Psoas muscle (tissue), 8 donors: ENCODE data around the gene OR10Z1. TPM values are rescaled to one million over a fixed set of nuclear protein-coding genes. Genes with fewer than 3 reads are reported as not detected.

Source experiments
- ATAC-seq, 4 donors: fragments of 200-7000 bp; cut with Tn5 transposase; one replicate each; pipeline ENCODE4 v1.9.1; 2020; ENCODE audit warnings: moderate library complexity in 3 of 4, mild to moderate bottlenecking in 2 of 4
- DNase-seq, 2 donors: peaks; one replicate each; pipeline ENCODE4 v3.0.0-alpha.2; 2020
- H3K27ac ChIP-seq: fragments of 200-600 bp; one replicate; pipeline ENCODE4 v1.8.0; 2022
- H3K27me3 ChIP-seq, 3 donors: fragments of 200-600 bp in 1 of 3; one replicate each; pipeline versions ENCODE4 v1.6.1 to v1.8.0; 2013 to 2022; ENCODE audit warnings: low read length in 2 of 3, mild to moderate bottlenecking in 2 of 3, moderate library complexity in 1 of 3; ENCODE audit not compliant: insufficient read depth in 3 of 3
- H3K36me3 ChIP-seq, 2 donors: fragments of 200-600 bp in 1 of 2; one replicate each; pipeline versions ENCODE4 v1.6.1 to v1.8.0; 2013 to 2022; ENCODE audit warnings: low read depth in 1 of 2, mild to moderate bottlenecking in 1 of 2, moderate library complexity in 1 of 2; ENCODE audit not compliant: insufficient read depth in 1 of 2
- H3K4me1 ChIP-seq: fragments of 200-600 bp; one replicate; pipeline ENCODE4 v1.8.0; 2022
- H3K4me3 ChIP-seq: fragments of 200-600 bp; one replicate; pipeline ENCODE4 v1.8.0; 2022; ENCODE audit warnings: mild to moderate bottlenecking
- H3K9me3 ChIP-seq: fragments of 200-600 bp; one replicate; pipeline ENCODE4 v1.8.0; 2022
- whole genome bisulfite sequencing, 3 donors: extraction: QIAGEN DNeasy Blood & Tissue Kit; methylation state at CpG; one replicate each; pipeline versions ENCODE4 v1.1.6 to v1.1.7; 2013; 5-methylcytosine and 5-hydroxymethylcytosine counted together
- intact Hi-C, 2 donors: fragments of 100-400 bp; cut with DNase I; formaldehyde crosslinking; loops; one replicate each; pipeline versions ENCODE4 v1.11.0 to v1.14.2; 2022
- polyA plus RNA-seq, 3 donors: library from polyadenylated mRNA; stranded (reverse); fragments of 200-250 nt; gene quantifications; one replicate each; pipeline ENCODE4 v1.2.3, GENCODE V29; 2013
- total RNA-seq, 4 donors: library from RNA; stranded (reverse); fragmentation: NEBNext Ultra II Directional in 2 of 4; extraction: Animal tissue kit (Norgen Biotek cat#: 25700) in 2 of 4; gene quantifications; one replicate each; pipeline versions ENCODE4 v1.2.1 to v1.2.4, GENCODE V29; 2021 to 2023
- TF ChIP-seq, protein P1 (sequence below): fragments of 200-600 bp; IDR thresholded peaks from one replicate; pipeline ENCODE4 v1.8.0; 2022; ENCODE audit warnings: antibody characterized with exemption
- donor health status: healthy with polysubstance abuse.
- donor health status: DM: no; HTN: no; CAD: no; lungs with moderate emphysema.
- donor health status: Bipolar disorder and iron deficiency.
- donor health status: healthy.
- donor health status: DM: yes; HTN: yes; CAD: no.
- donor health status: DM: no; HTN: no; CAD: no.
- donor health status: DM: no; HTN: no; CAD: no.
- donor health status: DM: yes; HTN: yes; CAD: no.

Gene OR10Z1
- total and polyA plus RNA-seq, 7 donors = not detected

DNA sequence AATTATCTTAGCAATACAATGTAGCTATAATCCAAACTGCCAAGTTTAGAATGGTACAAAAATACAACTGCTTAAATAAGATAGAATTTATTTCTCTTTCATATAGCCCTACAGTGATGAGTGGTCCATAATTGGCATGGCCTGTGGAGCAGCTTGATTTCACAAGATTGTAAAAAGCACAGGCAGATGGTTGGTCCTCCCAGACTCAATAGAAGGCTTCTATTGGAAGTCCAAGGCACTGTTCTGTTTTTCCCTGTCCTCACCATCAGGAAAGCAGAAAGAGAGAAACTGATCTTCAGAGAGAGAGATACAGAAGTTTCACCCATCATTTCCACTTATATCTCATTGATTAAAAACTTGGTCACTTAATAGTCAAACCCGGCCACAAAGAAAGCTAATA, 32.8 kb upstream of the OR10Z1 start:
- 89 to 94% (median 93%) methylated on average over 1 of the region's 1 CpG for WGBS, 3 donors
- DNase-seq = no peak
- Histone ChIP-seq H3K4me3 (no peak overlapping the region), H3K27ac (no peak overlapping the region), H3K36me3 (no peaks in the 10 kb centered on the region), H3K27me3 (peaks cover 0 to 2% (median 0%) of the 10 kb centered on the region in 3 donors), H3K4me1 (no peaks in the 10 kb centered on the region), H3K9me3 (no peaks in the 10 kb centered on the region)
- intact Hi-C loops = no loop called here
- no peak for ATAC-seq
- TF ChIP-seq, protein P1, sequence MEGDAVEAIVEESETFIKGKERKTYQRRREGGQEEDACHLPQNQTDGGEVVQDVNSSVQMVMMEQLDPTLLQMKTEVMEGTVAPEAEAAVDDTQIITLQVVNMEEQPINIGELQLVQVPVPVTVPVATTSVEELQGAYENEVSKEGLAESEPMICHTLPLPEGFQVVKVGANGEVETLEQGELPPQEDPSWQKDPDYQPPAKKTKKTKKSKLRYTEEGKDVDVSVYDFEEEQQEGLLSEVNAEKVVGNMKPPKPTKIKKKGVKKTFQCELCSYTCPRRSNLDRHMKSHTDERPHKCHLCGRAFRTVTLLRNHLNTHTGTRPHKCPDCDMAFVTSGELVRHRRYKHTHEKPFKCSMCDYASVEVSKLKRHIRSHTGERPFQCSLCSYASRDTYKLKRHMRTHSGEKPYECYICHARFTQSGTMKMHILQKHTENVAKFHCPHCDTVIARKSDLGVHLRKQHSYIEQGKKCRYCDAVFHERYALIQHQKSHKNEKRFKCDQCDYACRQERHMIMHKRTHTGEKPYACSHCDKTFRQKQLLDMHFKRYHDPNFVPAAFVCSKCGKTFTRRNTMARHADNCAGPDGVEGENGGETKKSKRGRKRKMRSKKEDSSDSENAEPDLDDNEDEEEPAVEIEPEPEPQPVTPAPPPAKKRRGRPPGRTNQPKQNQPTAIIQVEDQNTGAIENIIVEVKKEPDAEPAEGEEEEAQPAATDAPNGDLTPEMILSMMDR = no peak

DNA sequence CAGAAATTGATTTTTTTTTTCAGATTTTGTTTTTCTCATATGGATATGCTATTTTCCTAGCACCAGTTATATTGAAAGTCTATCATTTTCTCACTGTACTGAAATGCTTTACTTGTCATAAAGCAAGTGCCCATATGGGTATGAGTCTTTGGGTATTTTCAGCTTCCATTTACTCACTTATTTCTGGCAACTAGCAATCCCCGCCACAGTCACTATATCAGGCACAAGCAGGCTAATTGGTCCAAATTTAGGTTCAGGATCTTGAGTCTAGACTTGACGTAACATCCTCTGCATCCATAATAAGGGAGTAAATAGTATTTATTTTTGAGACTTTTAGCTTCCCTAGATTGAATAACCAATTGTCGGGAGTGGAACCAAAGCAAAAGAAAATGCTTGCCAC, 27.5 kb upstream of the OR10Z1 start:
- H3K4me3 ChIP-seq = no peak overlapping the region
- no peak for ATAC-seq
- 84 to 91% (median 88%) methylated on average over 3 of the region's 3 CpGs for WGBS, 3 donors

DNA sequence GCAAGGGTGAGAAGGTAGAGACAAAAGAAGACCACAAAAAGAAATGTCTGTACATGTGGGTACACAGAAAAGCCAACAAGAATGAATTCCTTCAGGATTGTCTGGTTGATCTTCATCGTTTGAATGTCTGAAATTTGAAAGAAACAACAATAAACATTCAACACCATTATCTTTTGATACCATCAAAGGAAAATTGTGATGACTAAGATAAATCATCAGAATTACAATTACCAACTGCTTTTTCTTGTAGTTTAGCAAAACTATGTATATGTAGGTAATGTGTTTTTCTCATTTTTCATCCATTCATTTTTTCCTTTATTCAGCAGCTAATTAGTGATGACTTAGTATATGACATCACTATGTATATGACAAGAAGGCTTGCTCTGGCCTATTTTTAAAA, 25.3 kb upstream of the OR10Z1 start, which contains the start of gene OR10X1:
TSS of gene OR10X1 (minus strand) at position 167 of the 400 bp plus-strand sequence. CDS start at position 167, 0 bp downstream.
- Histone ChIP-seq H3K27me3 (no peaks in the 10 kb centered on the region), H3K9me3 (no peaks in the 10 kb centered on the region), H3K4me3 (no peak within 1 kb of the TSS), H3K36me3 (no peaks in the 10 kb centered on the region), H3K4me1 (no peaks in the 10 kb centered on the region), H3K27ac (no peak within 1 kb of the TSS)
- intact Hi-C loops = no loop called here
- no peak for DNase-seq
- ATAC-seq = no peak
- WGBS, 3 donors = 63 to 84% (median 71%) methylated on average over 1 of the region's 1 CpG
- TF ChIP-seq, protein P1 = no peak

More for the DNA sequence above, 27.5 kb upstream of the OR10Z1 start:
- TF ChIP-seq, protein P1 = no peak
- intact Hi-C loops = no loop called here
- Histone ChIP-seq H3K36me3 (no peaks in the 10 kb centered on the region), H3K9me3 (no peaks in the 10 kb centered on the region), H3K4me1 (no peaks in the 10 kb centered on the region), H3K27ac (no peak overlapping the region), H3K27me3 (no peaks in the 10 kb centered on the region)
- no peak for DNase-seq

DNA sequence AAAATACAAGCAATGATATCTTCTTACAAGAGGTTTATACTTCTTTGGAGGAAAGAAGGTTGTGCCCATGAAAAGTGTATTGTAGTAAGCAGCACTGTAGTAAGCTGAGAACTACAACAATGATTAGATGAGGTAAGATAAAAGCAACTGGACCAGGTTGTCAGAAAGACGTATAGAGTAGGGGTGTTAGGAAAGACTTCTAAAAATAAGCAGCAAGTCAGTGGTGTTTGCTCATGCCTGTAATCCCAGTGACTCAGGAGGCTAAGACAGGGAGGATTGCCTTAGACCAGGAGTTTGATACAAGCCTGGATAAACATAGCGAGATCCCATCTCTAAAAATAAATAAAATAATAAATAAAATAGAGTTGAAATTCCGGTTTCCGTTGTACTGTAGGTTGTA, 21.1 kb upstream of the OR10Z1 start:
- no peak for DNase-seq
- Histone ChIP-seq H3K36me3 (no peaks in the 10 kb centered on the region), H3K27ac (no peak overlapping the region), H3K27me3 (peaks cover 0 to 2% (median 0%) of the 10 kb centered on the region in 3 donors), H3K4me3 (no peak overlapping the region), H3K9me3 (peaks cover 2% of the 10 kb centered on the region), H3K4me1 (no peaks in the 10 kb centered on the region)
- TF ChIP-seq, protein P1 = no peak
- 68 to 75% (median 72%) methylated on average over 4 of the region's 4 CpGs for WGBS, 3 donors
- no peak for ATAC-seq
- intact Hi-C loops = no loop called here

DNA sequence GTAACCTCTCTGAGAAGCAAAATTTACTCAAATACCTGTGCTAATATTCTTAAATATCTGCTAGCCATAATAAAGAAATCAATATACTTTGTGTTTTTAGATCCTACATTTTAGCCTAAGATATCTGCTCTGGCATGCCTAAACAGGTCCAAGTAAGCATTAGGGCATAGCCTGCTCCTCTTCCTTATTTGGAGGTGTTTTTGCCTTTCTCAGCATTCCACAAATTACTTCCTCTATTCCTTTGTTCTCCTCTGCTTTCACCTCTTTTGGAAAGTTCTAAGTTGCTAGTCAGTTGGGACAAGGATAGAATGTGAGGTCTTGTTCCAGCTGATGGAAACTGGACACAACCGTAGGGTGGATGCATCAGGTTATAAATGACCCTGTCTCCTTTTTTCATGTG, 18.1 kb upstream of the OR10Z1 start:
- TF ChIP-seq, protein P1 = no peak

More for the DNA sequence above, 18.1 kb upstream of the OR10Z1 start:
- H3K4me3 ChIP-seq = no peak overlapping the region
- H3K27ac ChIP-seq = no peak overlapping the region
- intact Hi-C loops = no loop called here
- peaks cover 4% of the 10 kb centered on the region for H3K9me3 ChIP-seq
- peaks cover 0 to 2% (median 0%) of the 10 kb centered on the region in 3 donors for H3K27me3 ChIP-seq
- 80 to 96% (median 81%) methylated on average over 1 of the region's 1 CpG for WGBS, 3 donors
- DNase-seq = no peak
- no peaks in the 10 kb centered on the region for H3K4me1 ChIP-seq
- ATAC-seq = no peak
- H3K36me3 ChIP-seq = no peaks in the 10 kb centered on the region
